ENCODE results near the gene EFHC2.
"Not testable (repeated sequence)": the region's sequence is repeated elsewhere in the genome, so short reads cannot be mapped to it uniquely, and the experiment has no call there.

Gene EFHC2

DNA sequence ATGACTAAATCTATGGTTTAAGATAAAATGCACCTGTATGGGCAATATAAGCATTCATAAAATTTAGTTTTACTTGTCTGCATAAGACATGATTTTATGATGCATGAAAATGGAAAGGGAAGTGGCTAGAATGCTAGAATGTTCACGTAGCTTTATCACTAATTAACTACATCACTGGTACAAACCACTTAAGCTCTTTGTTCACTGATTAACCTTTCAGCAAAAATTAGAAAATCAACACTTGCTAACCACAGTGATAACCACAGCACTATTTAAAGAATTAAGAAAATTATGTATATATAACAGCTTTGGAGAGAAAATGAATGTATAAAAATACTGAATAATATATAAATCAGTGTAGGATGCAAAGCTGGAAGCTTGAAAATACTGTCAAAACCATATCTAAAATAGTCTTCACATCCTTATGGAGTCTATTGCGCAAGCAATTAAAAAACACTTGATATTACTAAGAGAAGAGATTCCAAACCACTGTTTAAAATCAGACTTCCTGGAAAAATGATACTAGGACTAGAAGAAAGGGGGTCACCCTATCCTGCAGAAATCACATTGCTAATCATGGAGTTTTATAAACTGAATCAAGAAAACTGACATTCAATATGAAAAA lies 51.9 kb downstream of the EFHC2 start:
- no peak for DNase-seq

DNA sequence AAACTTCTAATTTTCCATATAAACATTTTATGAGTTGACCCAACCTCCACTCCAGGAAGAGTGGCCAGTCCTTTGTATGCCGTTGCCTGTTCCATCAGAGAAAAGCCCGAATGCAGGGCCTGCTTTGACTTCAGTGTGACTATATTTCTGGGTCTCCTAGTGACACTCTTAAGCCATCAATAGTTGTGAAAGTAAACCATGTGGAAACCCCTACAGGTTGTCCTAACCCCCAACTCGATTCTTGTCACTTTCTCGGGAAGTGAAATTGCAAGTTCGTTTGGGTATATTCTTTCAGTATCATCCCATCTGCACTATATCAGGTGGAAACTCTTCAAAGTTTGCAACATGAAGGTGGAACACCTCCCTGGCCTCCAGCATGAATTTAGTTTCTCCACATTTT lies 52.8 kb downstream of the EFHC2 start:
- no peak for DNase-seq

DNA sequence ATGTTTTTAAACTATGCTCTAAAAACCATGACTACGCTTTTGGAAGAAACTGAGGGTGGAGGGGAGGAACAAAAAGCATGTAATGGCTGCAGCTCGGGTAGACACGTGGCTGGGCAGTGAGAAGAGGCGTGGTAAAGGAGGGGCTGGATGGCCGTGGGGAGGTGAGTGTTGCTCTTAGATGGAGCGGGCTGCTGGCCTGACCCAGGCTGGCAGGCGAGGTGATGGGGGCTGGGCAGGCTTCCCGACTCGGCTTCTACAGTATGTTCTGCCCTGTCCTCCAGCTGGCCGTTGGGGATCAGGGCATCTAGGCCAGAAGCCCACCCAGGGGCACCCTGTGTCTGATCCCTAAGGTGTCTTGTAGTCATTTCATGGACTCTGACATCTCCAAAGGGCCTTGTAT lies 60.7 kb downstream of the EFHC2 start:
- DNase-seq, result no peak

DNA sequence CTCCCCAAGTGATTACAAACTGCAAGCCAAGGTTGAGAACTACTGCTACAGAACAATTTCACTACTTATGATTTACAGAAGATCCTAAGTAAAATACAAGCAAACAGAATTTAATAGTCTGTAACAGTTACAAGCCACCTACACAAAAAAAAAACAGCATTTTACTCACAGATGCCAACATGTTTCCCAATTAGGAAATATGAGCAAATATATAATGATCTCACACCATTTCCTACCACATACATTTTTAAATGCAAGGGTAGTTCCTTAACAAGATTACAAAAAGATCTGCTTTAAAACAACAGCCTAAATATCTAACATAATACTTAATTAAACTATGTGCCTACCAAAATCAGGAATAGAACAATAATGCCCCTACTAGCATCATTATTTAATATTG lies 63.4 kb downstream of the EFHC2 start:
- no peak for DNase-seq

DNA sequence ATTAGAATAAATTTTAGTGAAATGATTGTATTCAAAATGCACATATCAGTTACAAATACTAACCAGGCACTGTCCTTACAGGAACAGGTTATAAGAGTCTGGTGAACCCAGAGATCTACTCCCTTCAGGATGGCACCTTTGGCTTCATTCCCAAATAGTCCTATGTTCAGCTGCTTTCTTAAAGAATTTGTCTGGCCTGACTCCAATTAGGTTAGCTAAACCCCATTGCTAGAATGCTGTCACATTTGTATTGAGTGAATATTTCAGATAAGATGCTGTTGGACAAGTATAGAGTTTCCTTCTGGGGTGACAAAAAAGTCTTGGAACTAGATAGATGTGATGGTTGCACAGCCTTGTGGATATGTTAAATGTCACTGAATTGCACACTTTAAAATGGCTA lies 69.4 kb downstream of the EFHC2 start:
- DNase-seq, result no peak

DNA sequence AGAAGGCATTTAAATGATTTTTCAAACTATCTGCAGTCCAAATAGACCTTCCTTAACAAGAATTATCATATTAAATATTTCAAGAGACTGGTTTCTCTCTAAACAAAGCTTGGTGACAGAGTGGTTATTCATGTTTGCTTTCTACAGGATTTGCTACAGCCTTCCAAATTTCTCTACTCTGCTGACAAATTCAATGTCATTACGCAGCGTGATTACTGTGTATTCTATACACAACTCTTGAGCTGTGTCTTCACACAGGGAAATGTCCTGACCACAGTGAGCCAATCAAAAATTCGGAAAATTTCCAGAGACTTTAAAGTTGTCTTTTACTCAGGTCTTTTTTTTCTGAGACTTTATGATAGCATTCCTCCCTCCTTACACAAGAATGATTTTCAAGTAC lies 75.6 kb downstream of the EFHC2 start:
- no peak for DNase-seq

DNA sequence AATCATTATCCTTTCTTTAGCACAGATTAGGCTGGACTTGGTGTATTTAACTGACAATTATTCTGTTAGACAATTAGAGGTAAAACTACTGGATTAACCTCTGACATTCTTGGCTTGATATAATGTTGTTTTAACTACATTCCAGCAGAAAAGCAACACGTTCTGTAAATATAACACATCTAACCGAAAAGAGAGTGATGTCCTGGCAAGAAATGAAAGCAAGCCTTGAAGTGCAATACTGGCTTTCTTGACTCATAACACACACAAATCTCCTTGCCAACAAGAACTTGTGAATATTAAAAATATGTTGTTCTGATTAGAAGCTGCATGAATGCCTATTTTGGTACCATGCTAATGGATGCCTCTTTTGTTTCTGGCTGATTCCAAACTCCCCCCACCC lies 76.4 kb downstream of the EFHC2 start:
- DNase-seq, result no peak

DNA sequence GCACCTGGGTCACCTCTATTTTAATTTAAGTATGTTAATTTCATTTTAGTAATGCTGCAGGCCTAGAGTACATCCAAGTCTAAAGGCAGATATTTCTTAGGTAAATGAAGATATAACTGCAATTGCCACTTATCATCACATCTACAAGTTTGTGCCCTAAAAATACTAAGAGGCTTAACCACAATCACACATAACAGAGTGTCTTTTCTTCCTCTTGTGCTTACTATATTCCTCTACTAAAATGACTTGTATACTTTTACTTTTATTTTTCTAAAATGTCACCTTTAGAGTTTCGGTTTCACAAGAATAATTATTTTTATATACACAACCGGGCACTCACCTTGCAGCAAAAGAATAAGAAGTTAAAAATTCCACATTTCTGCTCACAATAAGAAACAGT lies 77.9 kb downstream of the EFHC2 start:
- no peak for DNase-seq

DNA sequence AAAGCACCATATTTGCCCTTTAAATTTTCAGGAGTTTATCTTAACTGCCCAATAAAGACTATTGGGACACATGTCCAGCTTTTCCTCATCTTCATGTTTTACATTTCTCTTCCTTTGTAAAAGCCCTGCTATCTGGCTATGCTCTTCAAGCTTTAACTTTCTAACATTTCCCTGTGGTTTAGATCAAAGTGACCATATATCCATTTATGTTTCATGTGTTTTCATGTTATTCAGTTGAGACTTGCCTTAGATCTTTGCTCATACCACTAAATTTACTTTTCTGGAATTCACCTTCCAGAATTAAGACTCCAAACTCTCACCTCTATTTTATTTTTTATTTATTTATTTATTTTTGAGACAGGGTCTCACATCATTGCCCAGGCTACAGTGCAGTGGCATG lies 78.5 kb downstream of the EFHC2 start:
- DNase-seq, result no peak

DNA sequence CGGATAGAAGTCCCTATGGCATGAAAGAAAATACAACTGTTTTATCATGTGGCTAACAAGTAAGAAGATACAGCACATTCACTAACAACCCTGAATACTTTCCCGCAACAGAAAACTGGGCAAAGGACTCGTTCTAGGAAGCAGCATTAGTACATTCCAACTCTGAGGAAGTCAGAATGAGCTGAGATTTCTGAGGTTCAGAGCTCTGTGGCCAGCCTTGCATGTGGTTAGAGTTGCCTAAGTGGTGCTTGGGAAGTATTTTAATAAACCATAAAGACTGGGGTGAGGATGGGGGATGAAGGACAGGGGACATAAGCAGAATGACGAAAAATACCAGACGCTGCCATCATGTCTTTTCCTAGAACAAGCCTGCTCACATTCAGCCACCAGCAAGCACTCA lies 82.2 kb downstream of the EFHC2 start:
- no peak for DNase-seq

DNA sequence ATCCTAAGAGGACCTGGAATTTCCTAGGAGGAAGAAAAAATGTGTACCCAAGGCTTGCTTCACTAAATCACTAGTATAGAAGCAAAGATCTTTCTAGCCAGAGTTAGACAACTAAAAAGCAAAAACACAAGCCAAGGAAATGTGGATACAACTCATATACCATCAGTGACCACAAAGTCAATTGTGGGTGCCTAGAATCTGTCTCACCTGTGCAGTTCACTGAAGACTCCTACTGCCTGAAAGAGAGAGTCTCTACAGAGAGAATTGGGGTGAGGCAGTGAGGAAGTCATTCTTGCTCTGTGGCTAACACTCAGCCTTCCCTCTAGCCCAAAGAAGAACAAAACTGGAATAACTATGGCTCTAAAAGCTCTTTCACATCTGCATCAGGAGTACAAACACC lies 82.9 kb downstream of the EFHC2 start:
- no peak for DNase-seq

DNA sequence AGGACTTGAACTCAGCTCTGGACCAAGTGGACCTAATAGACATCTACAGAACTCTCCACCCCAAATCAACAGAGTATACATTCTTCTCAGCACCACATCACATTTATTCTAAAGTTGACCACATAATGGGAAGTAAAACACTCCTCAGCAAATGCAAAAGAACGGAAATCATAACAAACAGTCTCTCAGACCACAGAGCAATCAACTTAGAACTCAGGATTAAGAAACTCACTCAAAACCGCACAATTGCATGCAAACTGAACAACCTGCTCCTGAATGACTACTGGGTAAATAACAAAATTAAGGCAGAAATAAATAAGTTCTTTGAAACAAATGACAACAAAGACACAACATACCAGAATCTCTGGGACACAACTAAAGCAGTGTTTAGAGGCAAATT lies 87.7 kb downstream of the EFHC2 start:
- not testable (repeated sequence) for DNase-seq

DNA sequence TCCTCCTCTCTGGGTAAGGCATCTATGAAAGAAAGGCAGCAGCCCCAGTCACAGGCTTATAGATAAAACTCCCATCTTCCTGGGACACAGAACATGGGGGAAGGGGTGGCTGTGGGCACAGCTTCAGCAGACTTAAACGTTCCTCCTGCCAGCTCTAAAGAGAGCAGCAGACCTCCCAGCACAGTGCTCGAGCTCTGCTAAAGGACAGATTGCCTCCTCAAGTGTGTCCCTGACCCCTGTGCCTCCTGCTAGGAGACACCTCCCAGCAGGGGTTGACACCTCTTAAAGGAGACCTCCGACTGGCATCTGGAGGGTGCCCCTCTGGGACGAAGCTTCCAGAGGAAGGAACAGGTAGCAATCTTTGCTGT lies 89.9 kb downstream of the EFHC2 start:
- DNase-seq, result no peak

DNA sequence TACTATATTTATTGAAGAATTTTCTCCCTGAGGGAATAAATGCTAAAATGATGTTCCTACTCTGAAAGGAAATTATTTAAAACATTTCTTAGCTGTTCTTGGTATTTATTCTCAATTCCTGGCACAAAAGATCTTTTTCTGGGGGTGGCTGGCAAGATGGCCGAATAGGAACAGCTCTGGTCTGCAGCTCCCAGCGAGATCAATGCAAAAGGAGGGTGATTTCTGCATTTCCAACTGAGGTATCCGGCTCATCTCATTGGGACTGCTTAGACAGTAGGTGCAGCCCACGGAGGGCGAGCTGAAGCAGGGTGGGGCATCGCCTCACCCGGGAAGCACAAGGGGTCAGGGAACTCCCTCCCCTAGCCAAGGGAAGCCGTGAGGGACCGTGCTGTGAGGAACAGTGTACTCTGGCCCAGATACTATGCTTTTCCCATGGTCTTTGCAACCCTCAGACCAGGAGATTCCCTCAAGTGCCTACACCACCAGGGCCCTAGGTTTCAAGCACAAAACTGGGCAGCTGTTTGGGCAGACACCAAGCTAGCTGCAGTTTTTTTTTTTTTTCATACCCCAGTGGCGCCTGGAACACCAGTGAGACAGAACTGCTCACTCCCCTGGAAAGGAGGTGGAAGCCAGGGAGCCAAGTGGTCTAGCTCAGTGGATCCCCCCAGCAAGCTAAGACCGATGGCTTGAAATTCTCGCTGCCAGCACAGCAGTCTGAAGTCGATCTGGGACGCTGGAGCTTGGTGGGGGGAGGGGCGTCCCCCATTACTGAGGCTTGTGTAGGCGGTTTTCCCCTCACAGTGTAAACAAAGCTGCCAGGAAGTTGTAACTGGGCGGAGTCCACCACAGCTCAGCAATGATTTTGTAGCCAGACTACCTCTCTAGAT lies 90.5 kb downstream of the EFHC2 start:
- DNase-seq, result not testable (repeated sequence)

DNA sequence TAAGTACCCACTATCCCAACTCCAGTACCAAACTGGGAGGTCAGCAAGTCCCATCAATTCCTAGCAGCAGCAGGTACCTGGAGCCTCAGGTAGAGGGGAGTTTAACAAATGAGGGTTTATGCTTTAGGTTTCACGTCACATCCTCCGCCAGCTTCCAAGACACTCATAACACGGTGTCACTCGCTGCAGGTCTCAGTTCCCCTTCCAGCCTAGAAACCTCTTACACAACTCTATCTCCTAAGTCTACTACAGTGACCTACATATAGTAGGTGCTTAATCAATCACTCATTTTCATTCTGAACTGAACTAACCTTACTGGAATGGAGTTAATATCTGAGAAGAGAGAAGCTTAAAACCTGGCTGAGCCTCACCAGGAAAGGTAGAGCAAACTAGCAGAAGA lies 96.0 kb downstream of the EFHC2 start:
- no peak for DNase-seq

DNA sequence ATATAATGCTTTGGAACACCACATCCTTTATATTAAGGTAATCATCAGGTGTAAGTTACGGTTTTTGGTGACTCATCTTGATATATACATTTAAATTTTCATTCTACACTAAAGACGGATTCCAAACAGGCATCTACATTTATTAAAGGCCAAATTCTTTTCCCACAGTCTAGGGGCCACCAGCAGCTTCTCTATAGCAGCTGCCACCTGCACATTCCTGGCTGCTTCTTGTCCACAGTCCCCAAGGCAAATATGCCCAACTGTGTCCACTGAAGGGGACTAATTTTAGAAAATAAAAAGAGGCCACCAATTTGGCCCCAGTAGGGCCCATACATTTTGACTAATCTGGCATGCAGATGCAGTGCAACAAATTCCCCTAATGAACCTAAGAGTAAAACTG lies 96.6 kb downstream of the EFHC2 start:
- no peak for DNase-seq

DNA sequence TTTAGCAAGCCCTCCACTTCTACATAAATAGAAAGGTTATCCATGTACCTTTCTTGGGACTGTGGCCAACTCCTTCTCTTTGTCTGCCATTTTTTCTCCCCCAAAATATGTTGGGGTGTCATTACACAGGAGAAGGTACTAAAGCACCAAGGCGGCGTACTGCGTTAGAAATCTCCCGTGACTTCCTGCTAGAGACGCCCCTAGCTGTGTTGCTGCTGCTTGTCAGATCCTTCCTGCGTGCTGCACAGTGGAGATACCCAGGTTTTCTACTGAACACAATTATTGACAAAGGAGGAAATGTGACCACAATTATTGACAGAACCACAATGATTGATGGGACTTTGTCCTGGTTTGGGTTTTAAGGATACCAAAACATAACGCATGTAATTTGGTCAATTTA lies 97.7 kb downstream of the EFHC2 start:
- no peak for DNase-seq

DNA sequence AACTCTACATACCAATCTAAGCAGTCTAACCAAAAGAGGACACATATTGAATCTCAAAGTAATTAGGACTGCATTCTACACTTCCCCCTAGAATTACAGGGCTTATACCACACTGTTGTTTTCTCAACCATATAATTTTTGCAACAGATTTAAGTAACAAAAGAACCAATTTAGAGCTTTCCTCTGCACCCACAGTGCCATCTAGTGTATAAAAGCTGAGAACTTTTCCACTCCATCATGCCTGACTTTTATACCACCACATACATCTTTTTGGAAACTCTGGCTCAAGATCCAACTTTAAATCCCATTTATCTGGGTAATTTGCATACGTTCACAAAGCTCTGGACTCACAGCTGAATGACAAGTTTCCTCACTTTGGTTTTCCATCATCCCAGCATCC lies 99.5 kb downstream of the EFHC2 start:
- no peak for DNase-seq

DNA sequence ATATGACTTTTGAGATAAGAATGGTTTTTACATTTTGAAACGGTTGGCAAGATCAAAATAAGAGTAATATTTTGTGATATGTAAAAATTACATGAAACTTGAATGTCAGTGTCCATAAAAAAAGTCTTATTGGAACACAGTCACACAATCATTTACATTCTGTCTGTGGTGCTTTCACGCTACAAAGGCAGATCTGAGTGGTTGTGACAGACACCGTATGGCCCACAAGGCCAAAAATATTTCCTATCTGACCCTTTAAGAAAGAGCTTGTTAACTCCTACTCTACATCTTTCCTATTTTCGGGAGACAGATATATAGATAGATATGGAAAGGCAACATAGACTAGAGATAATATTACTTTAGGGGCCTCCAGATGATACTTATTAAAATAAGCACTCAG lies 101.9 kb downstream of the EFHC2 start:
- DNase-seq, result no peak

DNA sequence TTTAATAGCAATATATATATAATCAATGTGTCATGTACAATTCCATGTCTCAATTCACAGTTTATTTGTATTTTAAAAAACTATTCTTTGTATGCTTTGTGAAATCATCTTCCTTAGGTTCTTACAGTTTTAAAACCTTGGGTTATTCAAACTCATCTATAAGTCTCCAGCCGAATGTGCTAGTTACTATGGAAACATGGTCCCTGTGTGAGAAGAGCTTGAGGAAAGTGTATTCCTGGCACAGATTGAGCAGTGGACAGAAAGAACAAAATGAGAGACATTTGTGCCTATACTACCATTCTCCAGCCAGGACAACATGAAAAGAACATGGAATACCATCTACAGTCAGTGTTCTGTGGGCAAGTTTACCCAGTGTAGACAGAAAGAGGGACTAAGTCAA lies 103.4 kb downstream of the EFHC2 start:
- DNase-seq, result no peak

DNA sequence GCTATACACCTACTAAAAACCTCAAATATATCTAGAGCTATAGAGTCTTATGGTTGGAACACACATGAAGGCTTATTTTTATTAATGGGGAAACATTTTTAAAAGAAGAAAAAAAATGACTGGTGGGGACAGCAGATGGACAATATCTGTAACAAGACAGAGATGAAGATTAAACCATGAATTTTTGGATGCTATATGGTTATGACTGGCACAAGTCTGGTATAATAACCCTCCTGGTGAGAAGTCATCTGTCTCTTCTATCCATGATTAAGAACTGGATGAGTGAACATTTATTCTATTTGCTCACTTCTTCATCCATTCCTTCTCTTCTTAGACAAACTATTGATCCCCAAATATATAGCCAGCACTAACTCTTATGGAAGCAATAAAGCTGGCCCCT lies 104.4 kb downstream of the EFHC2 start:
- no peak for DNase-seq

DNA sequence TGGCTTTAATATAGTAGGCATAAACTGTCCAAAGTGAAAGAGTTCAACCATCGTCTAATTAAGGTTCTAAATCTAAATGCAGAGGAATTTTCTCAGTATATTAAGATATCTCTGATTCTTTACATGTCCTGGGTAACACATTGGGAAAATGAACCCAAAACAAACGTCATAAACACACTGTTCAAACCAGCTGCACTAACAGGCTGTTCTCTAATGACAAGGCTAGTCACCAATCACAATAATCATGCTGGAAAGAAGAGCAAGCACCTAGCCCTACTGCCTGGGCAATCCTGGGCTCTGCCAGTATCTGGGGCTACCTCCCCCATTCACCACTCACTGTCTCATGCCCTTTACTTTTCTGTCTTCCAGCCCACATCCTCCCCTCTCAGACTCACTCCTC lies 107.9 kb downstream of the EFHC2 start:
- DNase-seq, result no peak

DNA sequence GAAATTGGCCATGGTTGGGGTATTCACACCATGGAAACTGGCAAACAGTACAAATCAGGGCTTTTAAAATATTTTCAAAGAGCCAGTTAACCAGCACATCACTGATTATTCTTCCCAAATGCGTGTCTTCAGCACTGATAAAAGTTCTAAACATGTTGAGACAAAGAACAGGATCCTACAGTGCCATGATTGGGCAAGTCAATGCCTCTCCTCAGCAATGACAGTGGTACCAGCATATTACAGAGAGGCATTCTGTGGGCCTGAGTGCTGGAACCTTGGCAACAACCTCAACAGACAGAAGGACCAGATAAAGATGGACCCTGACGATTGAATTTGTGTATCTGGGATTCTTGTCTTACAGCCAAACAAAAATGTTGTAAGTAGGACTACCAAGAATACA lies 108.9 kb downstream of the EFHC2 start:
- DNase-seq, result no peak

DNA sequence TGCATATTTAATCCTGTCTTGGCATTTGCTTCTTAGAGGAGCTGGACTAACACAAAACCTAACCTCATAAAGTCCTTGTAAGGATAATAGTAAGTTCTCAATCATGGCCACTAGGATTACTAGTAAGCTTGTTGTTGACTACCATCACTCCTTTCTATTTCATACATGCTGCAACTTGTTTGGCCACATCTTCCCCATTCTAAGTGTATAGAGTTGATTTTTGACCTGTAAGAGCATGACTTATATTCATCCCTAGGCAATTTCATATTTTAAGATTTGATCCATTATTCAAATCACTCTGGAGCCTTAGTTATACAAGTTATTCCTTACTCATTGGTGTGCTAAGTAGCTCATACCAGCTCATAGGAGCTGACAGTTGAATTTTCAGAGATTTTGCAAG lies 109.4 kb downstream of the EFHC2 start:
- DNase-seq, result no peak

DNA sequence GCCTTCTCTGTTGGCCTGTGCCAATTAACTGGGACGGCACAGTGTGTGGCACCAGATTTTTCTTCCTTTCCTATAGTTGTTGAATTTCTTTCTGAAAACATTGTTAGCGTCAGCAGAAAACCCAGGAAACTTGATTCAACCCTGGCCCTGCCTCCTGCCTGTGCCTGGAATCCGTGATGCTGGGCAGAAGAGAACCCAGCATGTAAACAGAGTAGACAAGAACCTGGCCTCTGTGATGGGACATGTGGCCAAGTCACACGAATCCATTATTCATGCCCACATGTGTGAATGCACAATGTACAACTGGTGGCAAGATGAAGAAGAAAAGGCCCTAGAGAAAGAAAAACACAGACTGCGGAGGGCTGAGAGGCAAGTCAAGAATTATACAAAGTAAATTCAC lies 111.4 kb downstream of the EFHC2 start:
- no peak for DNase-seq
